MM.1S (cell line): ENCODE data around the gene DUSP1.

ENCODE experiments used
- DNase-seq: peaks from one replicate; pipeline ENCODE4 v3.0.0-alpha.2; 2015
- H2AFZ ChIP-seq: fragments of 300-600 bp; sonication (generic); 2 replicates; pipeline ENCODE4 v1.6.0; 2016; ENCODE audit warnings: antibody characterized with exemption, low read length
- H3F3A ChIP-seq: fragments of 300-600 bp; sonication (generic); 2 replicates; pipeline ENCODE4 v1.6.1; 2016; ENCODE audit warnings: mild to moderate bottlenecking, antibody characterized with exemption, low read length, moderate library complexity, mixed read lengths; ENCODE audit not compliant: insufficient read depth
- H3K27ac ChIP-seq: fragments of 300-600 bp; sonication (generic); 2 replicates; pipeline ENCODE4 v1.5.1; 2016; ENCODE audit warnings: mild to moderate bottlenecking, low read length
- H3K27me3 ChIP-seq: fragments of 300-600 bp; sonication (generic); replicated peaks from 2 replicates; pipeline ENCODE4 v1.6.0; 2016; ENCODE audit warnings: low read length; ENCODE audit not compliant: insufficient read depth
- H3K36me3 ChIP-seq: fragments of 300-600 bp; sonication (generic); replicated peaks from 2 replicates; pipeline ENCODE4 v1.6.1; 2016; ENCODE audit warnings: mild to moderate bottlenecking, low read length, mixed read lengths; ENCODE audit not compliant: insufficient read depth
- H3K4me1 ChIP-seq: fragments of 300-600 bp; sonication (generic); 2 replicates; pipeline ENCODE4 v1.6.1; 2016; ENCODE audit warnings: low read length, mixed read lengths
- H3K4me2 ChIP-seq: fragments of 300-600 bp; sonication (generic); 2 replicates; pipeline ENCODE4 v1.6.0; 2016; ENCODE audit warnings: low read depth, low read length
- H3K4me3 ChIP-seq: fragments of 300-600 bp; sonication (generic); 2 replicates; pipeline ENCODE4 v1.5.1; 2016; ENCODE audit warnings: low read length, mixed read lengths
- H3K79me2 ChIP-seq: fragments of 300-600 bp; sonication (generic); 2 replicates; pipeline ENCODE4 v1.6.1; 2016; ENCODE audit warnings: mixed run types, low read length, mixed read lengths
- H3K9ac ChIP-seq: fragments of 300-600 bp; sonication (generic); 2 replicates; pipeline ENCODE4 v1.6.1; 2016; ENCODE audit warnings: low read length, mixed read lengths
- H3K9me2 ChIP-seq: fragments of 300-600 bp; sonication (generic); replicated peaks from 2 replicates; pipeline ENCODE4 v1.6.1; 2016; ENCODE audit warnings: mild to moderate bottlenecking, low read length, mixed read lengths; ENCODE audit not compliant: insufficient read depth
- H3K9me3 ChIP-seq: fragments of 300-600 bp; sonication (generic); replicated peaks from 2 replicates; pipeline ENCODE4 v1.6.1; 2016; ENCODE audit warnings: mild to moderate bottlenecking, low read length, mixed read lengths; ENCODE audit not compliant: insufficient read depth
- H4K20me1 ChIP-seq: fragments of 300-600 bp; sonication (generic); 2 replicates; pipeline ENCODE4 v1.6.1; 2016; ENCODE audit warnings: mild to moderate bottlenecking, low read length, moderate library complexity, mixed read lengths; ENCODE audit not compliant: insufficient read depth
- EZH2 ChIP-seq: fragments of 300-600 bp; sonication (generic); optimal IDR thresholded peaks from 2 replicates; pipeline ENCODE3; 2017; ENCODE audit warnings: low read depth, mild to moderate bottlenecking, antibody characterized with exemption, low read length, mixed read lengths
- EZH2phosphoT487 ChIP-seq: fragments of 300-600 bp; sonication (generic); IDR thresholded peaks from 2 replicates; pipeline ENCODE4 v1.6.1; 2018; ENCODE audit warnings: antibody characterized with exemption, low read length
- TF ChIP-seq, protein P1 (sequence below): fragments of 300-600 bp; sonication (generic); IDR thresholded peaks from 2 replicates; pipeline ENCODE4 v1.5.1; 2016; ENCODE audit warnings: antibody characterized with exemption, low read length, mixed read lengths

The DUSP1 gene

DNA sequence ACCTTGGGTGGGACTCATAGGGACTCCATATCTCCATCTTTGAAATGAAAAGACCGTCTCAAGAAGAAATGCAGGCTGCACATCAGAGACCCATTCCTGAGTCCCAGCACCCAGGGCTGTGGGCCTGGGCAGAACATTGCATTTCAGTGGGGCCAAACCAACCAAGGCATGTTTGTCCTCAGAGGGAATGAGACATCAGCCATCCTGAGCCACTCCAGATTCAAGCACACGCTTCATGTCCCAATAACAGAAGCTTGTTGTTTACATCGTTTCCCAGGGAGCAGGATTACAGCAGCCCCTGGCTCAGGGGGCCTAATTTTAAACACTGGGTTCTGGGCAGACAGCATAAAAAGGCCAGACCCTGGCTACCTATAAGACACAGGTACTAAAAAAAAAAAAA lies 24.3 kb downstream of the DUSP1 start:
- H3K79me2 ChIP-seq, result no peaks in the 10 kb centered on the region
- H3K27me3 ChIP-seq, result no peaks in the 10 kb centered on the region
- H3K4me2 ChIP-seq, result no peak overlapping the region
- H3K27ac ChIP-seq, result no peak overlapping the region
- H3K4me1 ChIP-seq, result no peaks in the 10 kb centered on the region
- H2AFZ ChIP-seq, result no peak overlapping the region
- H4K20me1 ChIP-seq, result no peaks in the 10 kb centered on the region
- no peaks in the 10 kb centered on the region for H3K9me3 ChIP-seq
- H3K9ac ChIP-seq, result no peak overlapping the region
- DNase-seq, result no peak
- no peak for TF ChIP-seq EZH2phosphoT487
- no peak for TF ChIP-seq EZH2
- TF ChIP-seq, protein P1, sequence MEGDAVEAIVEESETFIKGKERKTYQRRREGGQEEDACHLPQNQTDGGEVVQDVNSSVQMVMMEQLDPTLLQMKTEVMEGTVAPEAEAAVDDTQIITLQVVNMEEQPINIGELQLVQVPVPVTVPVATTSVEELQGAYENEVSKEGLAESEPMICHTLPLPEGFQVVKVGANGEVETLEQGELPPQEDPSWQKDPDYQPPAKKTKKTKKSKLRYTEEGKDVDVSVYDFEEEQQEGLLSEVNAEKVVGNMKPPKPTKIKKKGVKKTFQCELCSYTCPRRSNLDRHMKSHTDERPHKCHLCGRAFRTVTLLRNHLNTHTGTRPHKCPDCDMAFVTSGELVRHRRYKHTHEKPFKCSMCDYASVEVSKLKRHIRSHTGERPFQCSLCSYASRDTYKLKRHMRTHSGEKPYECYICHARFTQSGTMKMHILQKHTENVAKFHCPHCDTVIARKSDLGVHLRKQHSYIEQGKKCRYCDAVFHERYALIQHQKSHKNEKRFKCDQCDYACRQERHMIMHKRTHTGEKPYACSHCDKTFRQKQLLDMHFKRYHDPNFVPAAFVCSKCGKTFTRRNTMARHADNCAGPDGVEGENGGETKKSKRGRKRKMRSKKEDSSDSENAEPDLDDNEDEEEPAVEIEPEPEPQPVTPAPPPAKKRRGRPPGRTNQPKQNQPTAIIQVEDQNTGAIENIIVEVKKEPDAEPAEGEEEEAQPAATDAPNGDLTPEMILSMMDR, result no peak
- no peaks in the 10 kb centered on the region for H3K36me3 ChIP-seq
- no peak overlapping the region for H3K4me3 ChIP-seq
- H3K9me2 ChIP-seq, result no peaks in the 10 kb centered on the region
- no peaks in the 10 kb centered on the region for H3F3A ChIP-seq

DNA sequence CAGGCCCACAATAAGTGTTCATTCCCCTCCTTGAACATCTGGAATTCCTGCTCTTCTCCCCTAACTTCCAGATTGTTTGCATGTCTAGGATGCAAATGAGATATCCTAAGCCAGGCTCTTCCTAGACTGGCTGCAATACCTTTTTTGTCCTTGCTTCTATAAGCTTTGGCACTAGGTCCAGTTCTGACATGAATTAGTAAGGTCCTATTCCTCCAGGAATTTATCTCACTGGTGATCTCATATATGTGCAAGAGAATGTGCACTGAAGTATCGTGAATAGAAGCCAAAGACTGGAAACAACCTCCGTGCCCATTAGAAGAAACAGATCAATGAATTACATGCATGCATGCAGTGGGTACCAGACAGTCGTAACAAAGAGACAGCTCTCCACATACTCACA lies 25.2 kb downstream of the DUSP1 start:
- TF ChIP-seq, protein P1, result no peak
- no peak for TF ChIP-seq EZH2phosphoT487
- TF ChIP-seq EZH2, result no peak
- Histone ChIP-seq H3K4me1 (no peaks in the 10 kb centered on the region), H3K4me2 (no peak overlapping the region)

DNA sequence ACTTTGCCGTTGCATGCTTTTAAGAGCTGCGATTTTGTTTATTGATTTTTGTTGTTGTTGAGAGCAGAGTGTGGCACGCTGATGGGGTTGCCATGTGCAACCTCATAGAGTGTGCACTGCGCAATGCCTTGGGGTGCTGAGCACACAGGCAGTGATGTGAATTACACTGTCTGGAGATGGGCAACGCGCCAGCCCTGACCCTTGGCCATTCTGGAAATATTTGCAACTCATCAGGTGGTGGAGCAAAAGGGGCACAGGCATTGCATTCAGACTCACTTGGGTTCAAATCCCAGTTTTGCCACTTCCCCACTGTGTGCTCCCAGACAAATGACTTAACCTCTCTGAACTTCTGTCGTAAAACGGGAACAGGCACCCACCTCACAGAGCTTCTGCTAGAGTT lies 25.6 kb downstream of the DUSP1 start:
- Histone ChIP-seq H3K9ac (no peak overlapping the region), H3K4me3 (no peak overlapping the region), H3F3A (no peaks in the 10 kb centered on the region), H4K20me1 (no peaks in the 10 kb centered on the region), H3K27ac (no peak overlapping the region), H3K4me2 (no peak overlapping the region), H3K36me3 (no peaks in the 10 kb centered on the region), H2AFZ (no peak overlapping the region), H3K27me3 (no peaks in the 10 kb centered on the region), H3K4me1 (no peaks in the 10 kb centered on the region), H3K9me3 (no peaks in the 10 kb centered on the region), H3K79me2 (no peaks in the 10 kb centered on the region), H3K9me2 (no peaks in the 10 kb centered on the region)
- TF ChIP-seq, protein P1, result no peak
- no peak for TF ChIP-seq EZH2phosphoT487
- TF ChIP-seq EZH2, result no peak
- DNase-seq, result no peak

More for the DNA sequence above, 25.2 kb downstream of the DUSP1 start:
- H3K36me3 ChIP-seq, result no peaks in the 10 kb centered on the region
- no peak for DNase-seq
- no peaks in the 10 kb centered on the region for H3K27me3 ChIP-seq
- H3K9ac ChIP-seq, result no peak overlapping the region
- no peaks in the 10 kb centered on the region for H3F3A ChIP-seq
- no peaks in the 10 kb centered on the region for H3K79me2 ChIP-seq
- no peaks in the 10 kb centered on the region for H4K20me1 ChIP-seq
- H2AFZ ChIP-seq, result no peak overlapping the region
- no peak overlapping the region for H3K27ac ChIP-seq
- no peak overlapping the region for H3K4me3 ChIP-seq
- no peaks in the 10 kb centered on the region for H3K9me2 ChIP-seq
- H3K9me3 ChIP-seq, result no peaks in the 10 kb centered on the region
